H9 (cell line): ENCODE results near the gene TMEM255A. TPM values are rescaled to one million over a fixed set of nuclear protein-coding genes. Genes with fewer than 3 reads are reported as not detected.

Experiments
- DNase-seq: peaks from one replicate; pipeline ENCODE4 v3.0.0-alpha.2; 2017
- H2AFZ ChIP-seq: one replicate; pipeline ENCODE4 v1.6.1; 2013; ENCODE audit warnings: mild to moderate bottlenecking, low read length, control low read depth, moderate library complexity
- H2AK5ac ChIP-seq: 2 replicates; pipeline ENCODE4 v1.6.1; 2013; ENCODE audit warnings: low read length, control low read depth, mixed read lengths; ENCODE audit not compliant: insufficient read length
- H2BK120ac ChIP-seq: one replicate; pipeline ENCODE4 v1.6.1; 2013; ENCODE audit warnings: low read depth, mild to moderate bottlenecking, low read length, control low read depth, inconsistent platforms; ENCODE audit not compliant: poor library complexity, severe bottlenecking
- H2BK12ac ChIP-seq: 2 replicates; pipeline ENCODE4 v1.6.1; 2013; ENCODE audit warnings: low read length, control low read depth, mixed read lengths, low read depth; ENCODE audit not compliant: insufficient read length
- H2BK15ac ChIP-seq: 2 replicates; pipeline ENCODE4 v1.6.1; 2013; ENCODE audit warnings: low read depth, low read length, control low read depth
- H2BK20ac ChIP-seq: one replicate; pipeline ENCODE4 v1.6.1; 2013; ENCODE audit warnings: low read depth, mild to moderate bottlenecking, low read length, control low read depth, inconsistent platforms; ENCODE audit not compliant: poor library complexity, severe bottlenecking
- H2BK5ac ChIP-seq: 2 replicates; pipeline ENCODE4 v1.6.1; 2013; ENCODE audit warnings: low read length, control low read depth, mixed read lengths; ENCODE audit not compliant: insufficient read length
- H3K14ac ChIP-seq: 2 replicates; pipeline ENCODE4 v1.6.1; 2013; ENCODE audit warnings: low read length, control low read depth; ENCODE audit not compliant: insufficient read depth
- H3K18ac ChIP-seq: 2 replicates; pipeline ENCODE4 v1.6.1; 2013; ENCODE audit warnings: low read depth, mild to moderate bottlenecking, mixed read lengths, low read length, control low read depth; ENCODE audit not compliant: insufficient read length
- H3K23ac ChIP-seq: 2 replicates; pipeline ENCODE4 v1.6.1; 2013; ENCODE audit warnings: low read length, control low read depth, mixed read lengths, low read depth; ENCODE audit not compliant: insufficient read length
- H3K23me2 ChIP-seq: 2 replicates; pipeline ENCODE4 v1.6.1; 2013; ENCODE audit warnings: low read depth, mild to moderate bottlenecking, mixed read lengths, low read length, control low read depth; ENCODE audit not compliant: insufficient read length, poor library complexity, severe bottlenecking
- H3K27ac ChIP-seq: 2 replicates; pipeline ENCODE4 v1.5.1; 2013; ENCODE audit warnings: low read length, control low read depth, mixed read lengths, low read depth; ENCODE audit not compliant: insufficient read length
- H3K27me3 ChIP-seq: 2 replicates; pipeline ENCODE4 v1.6.1; 2013; ENCODE audit warnings: low read length, control low read depth, inconsistent platforms; ENCODE audit not compliant: insufficient read depth
- H3K4ac ChIP-seq: 2 replicates; pipeline ENCODE4 v1.6.1; 2013; ENCODE audit warnings: low read depth, mild to moderate bottlenecking, control low read depth, inconsistent platforms, low read length, moderate library complexity
- H3K4me1 ChIP-seq: 2 replicates; pipeline ENCODE4 v1.6.1; 2013; ENCODE audit warnings: low read length, control low read depth, inconsistent platforms; ENCODE audit not compliant: insufficient read depth
- H3K4me2 ChIP-seq: 2 replicates; pipeline ENCODE4 v1.6.1; 2013; ENCODE audit warnings: low read length, control low read depth, mixed read lengths; ENCODE audit not compliant: insufficient read length, insufficient read depth
- H3K56ac ChIP-seq: 2 replicates; pipeline ENCODE4 v1.6.1; 2013; ENCODE audit warnings: low read depth, mild to moderate bottlenecking, mixed read lengths, low read length, control low read depth; ENCODE audit not compliant: insufficient read length
- H3K79me1 ChIP-seq: 2 replicates; pipeline ENCODE4 v1.6.1; 2013; ENCODE audit warnings: low read depth, mild to moderate bottlenecking, moderate library complexity, low read length, control low read depth, inconsistent platforms; ENCODE audit not compliant: insufficient read depth, poor library complexity, severe bottlenecking
- H3K79me2 ChIP-seq: 2 replicates; pipeline ENCODE4 v1.6.1; 2013; ENCODE audit warnings: low read length, control low read depth, inconsistent platforms; ENCODE audit not compliant: insufficient read depth
- H3K9ac ChIP-seq: 2 replicates; pipeline ENCODE4 v1.6.1; 2013; ENCODE audit warnings: low read length, control low read depth, mixed read lengths; ENCODE audit not compliant: insufficient read length; ENCODE audit errors: extremely low read depth
- H3K9me3 ChIP-seq: one replicate; pipeline ENCODE4 v1.6.1; 2013; ENCODE audit warnings: low read depth, low read length, inconsistent platforms; ENCODE audit not compliant: control insufficient read depth
- H3T11ph ChIP-seq: one replicate; pipeline ENCODE4 v1.6.1; 2013; ENCODE audit warnings: mild to moderate bottlenecking, low read length, control low read depth, inconsistent platforms
- H4K20me1 ChIP-seq: one replicate; pipeline ENCODE4 v1.6.1; 2013; ENCODE audit not compliant: control insufficient read depth, insufficient read length, insufficient read depth
- H4K5ac ChIP-seq: 2 replicates; pipeline ENCODE4 v1.6.1; 2013; ENCODE audit warnings: low read depth, mild to moderate bottlenecking, mixed read lengths, low read length, control low read depth; ENCODE audit not compliant: insufficient read length
- H4K8ac ChIP-seq: replicated peaks from 2 replicates; pipeline ENCODE4 v1.6.1; 2013; ENCODE audit warnings: low read length, control low read depth, mixed read lengths, low read depth; ENCODE audit not compliant: insufficient read length
- H4K91ac ChIP-seq: 2 replicates; pipeline ENCODE4 v1.6.1; 2013; ENCODE audit warnings: low read depth, mild to moderate bottlenecking, moderate library complexity, mixed read lengths, low read length, control low read depth; ENCODE audit not compliant: insufficient read length
- H3K27ac Mint-ChIP-seq, 3 experiments: 2 replicates in 2 of 3; 3 replicates in 1 of 3; pipeline ENCODE4 v1.8.0; 2020 to 2021; ENCODE audit warnings: mixed read lengths in 3 of 3, mild to moderate bottlenecking in 1 of 3, moderate library complexity in 1 of 3
- H3K27me3 Mint-ChIP-seq: 2 replicates; pipeline ENCODE4 v1.8.0; 2021; ENCODE audit warnings: low read depth, mild to moderate bottlenecking, moderate library complexity, mixed read lengths
- H3K36me3 Mint-ChIP-seq, 3 experiments: 2 replicates in 2 of 3; 3 replicates in 1 of 3; pipeline ENCODE4 v1.8.0; 2020 to 2021; ENCODE audit warnings: low read depth in 3 of 3, mixed read lengths in 3 of 3; ENCODE audit not compliant: insufficient read depth in 1 of 3
- H3K4me1 Mint-ChIP-seq, 2 experiments: 2 replicates each; pipeline ENCODE4 v1.8.0; 2020; ENCODE audit warnings: mixed read lengths in 2 of 2
- H3K4me3 Mint-ChIP-seq, 2 experiments: 2 replicates in 1 of 2; 3 replicates in 1 of 2; pipeline ENCODE4 v1.8.0; 2020 to 2021; ENCODE audit warnings: mild to moderate bottlenecking in 2 of 2, mixed read lengths in 2 of 2, moderate library complexity in 1 of 2
- H3K9me3 Mint-ChIP-seq, 2 experiments: 2 replicates in 1 of 2; 3 replicates in 1 of 2; pipeline ENCODE4 v1.8.0; 2020; ENCODE audit warnings: mild to moderate bottlenecking in 2 of 2, mixed read lengths in 2 of 2, moderate library complexity in 1 of 2
- WGBS: extraction: QIAGEN DNeasy Blood & Tissue Kit; methylation state at CpG from one replicate; pipeline ENCODE4 v1.1.7; 2013; ENCODE audit warnings: missing lambda C conversion rate, low lambda C conversion rate, mixed read lengths; ENCODE audit not compliant: insufficient read length; ENCODE audit errors: extremely low coverage; 5-methylcytosine and 5-hydroxymethylcytosine counted together
- total RNA-seq: library from RNA; stranded (reverse); gene quantifications from 2 replicates; pipeline ENCODE4 v1.2.1, GENCODE V29; 2021
- TF ChIP-seq, protein P1 (sequence below): fragments of 200-600 bp; sonication (generic); conservative IDR thresholded peaks from 3 replicates; pipeline ENCODE4 v1.8.0; 2021; ENCODE audit warnings: antibody characterized with exemption, mild to moderate bottlenecking

The TMEM255A gene
- total RNA-seq, 1 experiment from 2014 or later: 0.77 TPM

DNA sequence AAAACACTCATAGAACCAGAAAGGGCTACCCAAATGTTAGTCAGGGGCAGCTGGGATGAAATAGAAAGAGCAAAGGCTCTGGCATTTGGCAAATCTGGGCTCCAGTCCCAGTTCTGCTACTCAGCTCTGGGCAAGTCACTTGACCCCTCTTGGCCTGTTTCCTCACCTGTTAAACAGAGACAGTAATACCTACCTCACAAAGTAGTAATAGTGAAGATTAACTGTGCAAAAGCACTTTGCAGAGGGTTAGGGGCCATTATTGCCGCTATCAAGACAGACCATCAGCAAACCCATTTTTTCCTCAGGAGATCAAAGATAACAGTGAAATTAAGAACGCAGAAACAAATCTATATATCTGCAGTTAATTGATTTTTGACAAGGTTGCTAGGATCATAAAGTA lies 40.0 kb downstream of the TMEM255A start:
- H3K79me1 ChIP-seq: no peaks in the 10 kb centered on the region
- H4K5ac ChIP-seq: no peak overlapping the region
- no peaks in the 10 kb centered on the region for H3K4me1 ChIP-seq
- no peak overlapping the region for H3K23ac ChIP-seq
- H3K27ac Mint-ChIP-seq: no peak overlapping the region
- H3K9me3 ChIP-seq: peaks cover 11% of the 10 kb centered on the region
- H3K4me2 ChIP-seq: no peak overlapping the region
- H3T11ph ChIP-seq: no peak overlapping the region
- no peak overlapping the region for H2AK5ac ChIP-seq
- H3K79me2 ChIP-seq: no peaks in the 10 kb centered on the region
- no peak overlapping the region for H3K4ac ChIP-seq
- no peak overlapping the region for H2BK15ac ChIP-seq
- H3K27me3 Mint-ChIP-seq: peaks cover 35% of the 10 kb centered on the region
- no peak overlapping the region for H3K9ac ChIP-seq
- H2AFZ ChIP-seq: no peak overlapping the region
- H4K20me1 ChIP-seq: no peaks in the 10 kb centered on the region
- H3K36me3 Mint-ChIP-seq: peaks cover 0 to 2% (median 0%) of the 10 kb centered on the region in 3 experiments; a peak in 2 of 7 replicates
- H3K9me3 Mint-ChIP-seq: peaks cover 67 to 75% of the 10 kb centered on the region in 2 experiments
- H3K23me2 ChIP-seq: no peaks in the 10 kb centered on the region
- TF ChIP-seq, protein P1, sequence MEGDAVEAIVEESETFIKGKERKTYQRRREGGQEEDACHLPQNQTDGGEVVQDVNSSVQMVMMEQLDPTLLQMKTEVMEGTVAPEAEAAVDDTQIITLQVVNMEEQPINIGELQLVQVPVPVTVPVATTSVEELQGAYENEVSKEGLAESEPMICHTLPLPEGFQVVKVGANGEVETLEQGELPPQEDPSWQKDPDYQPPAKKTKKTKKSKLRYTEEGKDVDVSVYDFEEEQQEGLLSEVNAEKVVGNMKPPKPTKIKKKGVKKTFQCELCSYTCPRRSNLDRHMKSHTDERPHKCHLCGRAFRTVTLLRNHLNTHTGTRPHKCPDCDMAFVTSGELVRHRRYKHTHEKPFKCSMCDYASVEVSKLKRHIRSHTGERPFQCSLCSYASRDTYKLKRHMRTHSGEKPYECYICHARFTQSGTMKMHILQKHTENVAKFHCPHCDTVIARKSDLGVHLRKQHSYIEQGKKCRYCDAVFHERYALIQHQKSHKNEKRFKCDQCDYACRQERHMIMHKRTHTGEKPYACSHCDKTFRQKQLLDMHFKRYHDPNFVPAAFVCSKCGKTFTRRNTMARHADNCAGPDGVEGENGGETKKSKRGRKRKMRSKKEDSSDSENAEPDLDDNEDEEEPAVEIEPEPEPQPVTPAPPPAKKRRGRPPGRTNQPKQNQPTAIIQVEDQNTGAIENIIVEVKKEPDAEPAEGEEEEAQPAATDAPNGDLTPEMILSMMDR: no peak
- H3K27me3 ChIP-seq: no peaks in the 10 kb centered on the region
- no peak overlapping the region for H3K14ac ChIP-seq
- peaks cover 13% of the 10 kb centered on the region in 2 experiments for H3K4me1 Mint-ChIP-seq
- H2BK12ac ChIP-seq: no peak overlapping the region
- H4K91ac ChIP-seq: no peak overlapping the region
- H3K27ac ChIP-seq: no peak overlapping the region
- no CpG with 5 or more reads among the region's 2 CpGs for WGBS
- no peak overlapping the region for H3K56ac ChIP-seq
- no peak overlapping the region for H2BK5ac ChIP-seq
- no peak for DNase-seq
- H3K4me3 Mint-ChIP-seq: no peak overlapping the region
- no peak overlapping the region for H2BK120ac ChIP-seq
- H2BK20ac ChIP-seq: no peak overlapping the region
- no peak overlapping the region for H3K18ac ChIP-seq
- H4K8ac ChIP-seq: no peak overlapping the region
